Breast epithelium (tissue), 3 donors: ENCODE results near the gene PGBD5.

Source experiments
- POLR2A ChIP-seq: fragments of 450-650 bp; IDR thresholded peaks from one replicate; pipeline ENCODE4 v1.6.1; 2016; ENCODE audit warnings: antibody characterized with exemption, mild to moderate bottlenecking, moderate library complexity
- POLR2AphosphoS5 ChIP-seq, 3 donors: sonication (generic); formaldehyde crosslinking; IDR thresholded peaks; one replicate each; pipeline ENCODE4 v1.6.1; 2017; ENCODE audit warnings: antibody characterized with exemption in 3 of 3
- TF ChIP-seq, protein P1 (sequence below), 3 donors: fragments of 450-650 bp; IDR thresholded peaks; one replicate each; pipeline ENCODE4 v1.5.1; 2016 to 2017; ENCODE audit warnings: antibody characterized with exemption in 3 of 3, mild to moderate bottlenecking in 3 of 3, moderate library complexity in 3 of 3

- TF ChIP-seq, protein P1, sequence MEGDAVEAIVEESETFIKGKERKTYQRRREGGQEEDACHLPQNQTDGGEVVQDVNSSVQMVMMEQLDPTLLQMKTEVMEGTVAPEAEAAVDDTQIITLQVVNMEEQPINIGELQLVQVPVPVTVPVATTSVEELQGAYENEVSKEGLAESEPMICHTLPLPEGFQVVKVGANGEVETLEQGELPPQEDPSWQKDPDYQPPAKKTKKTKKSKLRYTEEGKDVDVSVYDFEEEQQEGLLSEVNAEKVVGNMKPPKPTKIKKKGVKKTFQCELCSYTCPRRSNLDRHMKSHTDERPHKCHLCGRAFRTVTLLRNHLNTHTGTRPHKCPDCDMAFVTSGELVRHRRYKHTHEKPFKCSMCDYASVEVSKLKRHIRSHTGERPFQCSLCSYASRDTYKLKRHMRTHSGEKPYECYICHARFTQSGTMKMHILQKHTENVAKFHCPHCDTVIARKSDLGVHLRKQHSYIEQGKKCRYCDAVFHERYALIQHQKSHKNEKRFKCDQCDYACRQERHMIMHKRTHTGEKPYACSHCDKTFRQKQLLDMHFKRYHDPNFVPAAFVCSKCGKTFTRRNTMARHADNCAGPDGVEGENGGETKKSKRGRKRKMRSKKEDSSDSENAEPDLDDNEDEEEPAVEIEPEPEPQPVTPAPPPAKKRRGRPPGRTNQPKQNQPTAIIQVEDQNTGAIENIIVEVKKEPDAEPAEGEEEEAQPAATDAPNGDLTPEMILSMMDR (IDR thresholded peaks at IDR 0.05), result no peak
- TF ChIP-seq POLR2AphosphoS5 (IDR thresholded peaks at IDR 0.05) (no peak), POLR2A (no peak)
These were observed 32.4 kb upstream of the PGBD5 start for GRCh38 chr1:230458509-230458908.
